Neural cell (in vitro differentiated cells): Measurements from ENCODE around the gene PLD6.

ENCODE experiments used
- CTCF ChIP-seq: fragments of 450-650 bp; IDR thresholded peaks from 2 replicates; pipeline ENCODE4 v1.5.1; 2014; ENCODE audit warnings: antibody characterized with exemption, mild to moderate bottlenecking, moderate library complexity; ENCODE audit not compliant: poor library complexity, severe bottlenecking
- EP300 ChIP-seq: fragments of 450-650 bp; conservative IDR thresholded peaks from 2 replicates; pipeline ENCODE4 v1.6.1; 2014; ENCODE audit warnings: antibody characterized with exemption, mild to moderate bottlenecking, moderate library complexity; ENCODE audit not compliant: poor library complexity, severe bottlenecking
- EZH2 ChIP-seq: fragments of 200-600, 300-800 bp; shearing (Covaris generic), sonication (generic); IDR thresholded peaks from 2 replicates; pipeline ENCODE4 v1.6.1; 2014; ENCODE audit warnings: antibody characterized with exemption, low read length, borderline replicate concordance, mild to moderate bottlenecking; ENCODE audit not compliant: insufficient read depth, poor library complexity, severe bottlenecking
- POLR2AphosphoS5 ChIP-seq: IDR thresholded peaks from 2 replicates; pipeline ENCODE4 v1.6.1; 2012
- REST ChIP-seq: IDR thresholded peaks from 2 replicates; pipeline ENCODE4 v1.6.1; 2012; ENCODE audit warnings: borderline replicate concordance

- TF ChIP-seq POLR2AphosphoS5 (no peak), CTCF (no peak), EZH2 (no peak), EP300 (no peak), REST (no peak)
Measured at GRCh38 chr17:17201271-17201670, 4.9 kb downstream of the PLD6 start.
